22Rv1 (cell line): Measurements from ENCODE around the gene SPATA17.

Experiments used
- ZFX ChIP-seq: fragments of 450-650 bp; IDR thresholded peaks from 2 replicates; pipeline ENCODE4 v1.6.1; 2017; ENCODE audit warnings: antibody characterized with exemption, borderline replicate concordance
- TF ChIP-seq, protein P1 (sequence below): fragments of 450-650 bp; IDR thresholded peaks from 2 replicates; pipeline ENCODE4 v1.5.1; 2017; ENCODE audit warnings: mild to moderate bottlenecking

- TF ChIP-seq, protein P1, sequence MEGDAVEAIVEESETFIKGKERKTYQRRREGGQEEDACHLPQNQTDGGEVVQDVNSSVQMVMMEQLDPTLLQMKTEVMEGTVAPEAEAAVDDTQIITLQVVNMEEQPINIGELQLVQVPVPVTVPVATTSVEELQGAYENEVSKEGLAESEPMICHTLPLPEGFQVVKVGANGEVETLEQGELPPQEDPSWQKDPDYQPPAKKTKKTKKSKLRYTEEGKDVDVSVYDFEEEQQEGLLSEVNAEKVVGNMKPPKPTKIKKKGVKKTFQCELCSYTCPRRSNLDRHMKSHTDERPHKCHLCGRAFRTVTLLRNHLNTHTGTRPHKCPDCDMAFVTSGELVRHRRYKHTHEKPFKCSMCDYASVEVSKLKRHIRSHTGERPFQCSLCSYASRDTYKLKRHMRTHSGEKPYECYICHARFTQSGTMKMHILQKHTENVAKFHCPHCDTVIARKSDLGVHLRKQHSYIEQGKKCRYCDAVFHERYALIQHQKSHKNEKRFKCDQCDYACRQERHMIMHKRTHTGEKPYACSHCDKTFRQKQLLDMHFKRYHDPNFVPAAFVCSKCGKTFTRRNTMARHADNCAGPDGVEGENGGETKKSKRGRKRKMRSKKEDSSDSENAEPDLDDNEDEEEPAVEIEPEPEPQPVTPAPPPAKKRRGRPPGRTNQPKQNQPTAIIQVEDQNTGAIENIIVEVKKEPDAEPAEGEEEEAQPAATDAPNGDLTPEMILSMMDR = no peak
- TF ChIP-seq ZFX = no peak
These were observed 44.6 kb upstream of the SPATA17 start for GRCh38 chr1:217586586-217586985.
